Measurements from ENCODE around the gene PERM1. TPM values are rescaled to one million over a fixed set of nuclear protein-coding genes. Genes with fewer than 3 reads are reported as not detected.
"Not testable (repeated sequence)": the region's sequence is repeated elsewhere in the genome, so short reads cannot be mapped to it uniquely, and the experiment has no call there.

Gene PERM1, protein sequence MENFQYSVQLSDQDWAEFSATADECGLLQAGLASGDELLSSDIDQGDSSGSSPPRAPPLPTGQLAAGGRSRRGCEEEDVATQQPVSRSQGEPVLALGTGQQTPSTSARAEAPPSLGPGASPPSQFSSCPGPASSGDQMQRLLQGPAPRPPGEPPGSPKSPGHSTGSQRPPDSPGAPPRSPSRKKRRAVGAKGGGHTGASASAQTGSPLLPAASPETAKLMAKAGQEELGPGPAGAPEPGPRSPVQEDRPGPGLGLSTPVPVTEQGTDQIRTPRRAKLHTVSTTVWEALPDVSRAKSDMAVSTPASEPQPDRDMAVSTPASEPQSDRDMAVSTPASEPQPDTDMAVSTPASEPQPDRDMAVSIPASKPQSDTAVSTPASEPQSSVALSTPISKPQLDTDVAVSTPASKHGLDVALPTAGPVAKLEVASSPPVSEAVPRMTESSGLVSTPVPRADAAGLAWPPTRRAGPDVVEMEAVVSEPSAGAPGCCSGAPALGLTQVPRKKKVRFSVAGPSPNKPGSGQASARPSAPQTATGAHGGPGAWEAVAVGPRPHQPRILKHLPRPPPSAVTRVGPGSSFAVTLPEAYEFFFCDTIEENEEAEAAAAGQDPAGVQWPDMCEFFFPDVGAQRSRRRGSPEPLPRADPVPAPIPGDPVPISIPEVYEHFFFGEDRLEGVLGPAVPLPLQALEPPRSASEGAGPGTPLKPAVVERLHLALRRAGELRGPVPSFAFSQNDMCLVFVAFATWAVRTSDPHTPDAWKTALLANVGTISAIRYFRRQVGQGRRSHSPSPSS
- under 1 TPM in 1 of 2 donors, not detected in 1; under 0.01 TPM for total RNA-seq
- polyA plus RNA-seq: under 1 TPM in 1 of 2 donors, not detected in 1; 0.06 TPM

DNA sequence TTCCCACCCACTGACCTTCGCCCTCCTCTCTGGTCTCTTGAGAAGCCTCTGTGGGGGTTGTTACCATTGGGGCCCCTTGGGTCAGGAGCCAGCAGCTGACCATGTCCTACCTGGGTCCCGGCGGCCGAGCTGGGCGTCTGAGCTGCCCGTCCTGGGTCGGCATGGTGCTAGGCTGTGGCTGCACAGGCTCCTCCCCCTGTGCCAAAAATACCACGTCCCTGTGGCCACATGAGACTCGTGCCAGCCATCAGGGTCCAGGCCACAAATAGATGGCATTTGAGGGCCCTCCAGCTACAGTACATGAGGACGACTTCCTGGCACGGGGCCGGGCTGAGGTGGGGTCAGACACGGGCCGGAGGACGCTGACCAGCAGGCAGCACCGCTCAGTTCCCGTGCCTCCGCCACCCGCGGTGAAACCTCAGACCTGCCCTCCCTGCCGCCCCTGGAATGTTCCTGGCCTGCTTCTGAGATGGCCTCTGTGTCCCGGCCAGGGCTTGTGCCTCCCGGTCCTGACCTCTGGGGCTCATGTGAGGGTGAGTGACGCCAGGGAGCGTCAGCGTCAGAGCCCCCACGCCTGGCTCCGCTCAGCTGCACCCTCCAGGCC lies at the start of gene PERM1:
TSS of gene PERM1 (minus strand) at position 139 of the 604 bp plus-strand sequence. CDS start 1,064 bp downstream, outside the sequence.
- Histone ChIP-seq H3K36me3 (ENCODE audit: control insufficient read depth in 4 of 4, insufficient read depth in 3 of 4, low read depth in 1 of 4, low read length in 3 of 4) (no peaks in the 10 kb centered on the region), H3K27me3 (ENCODE audit: control insufficient read depth in 4 of 4, insufficient read depth in 4 of 4, low read length in 3 of 4) (peaks cover 0 to 6% (median 2%) of the 10 kb centered on the region in 4 donors), H3K9ac (ENCODE audit: low read depth in 1 of 2, low read length in 2 of 2) (no peak within 1 kb of the TSS), H3K4me1 (ENCODE audit: control insufficient read depth in 4 of 4, insufficient read depth in 4 of 4, low read length in 3 of 4) (peaks cover 0 to 2% (median 0%) of the 10 kb centered on the region in 4 donors), H3K27ac (ENCODE audit: low read depth in 1 of 2, low read length in 2 of 2) (no peak within 1 kb of the TSS), H3K4me3 (ENCODE audit: low read depth in 1 of 3, low read length in 3 of 3) (no peak within 1 kb of the TSS), H3K9me3 (ENCODE audit: control insufficient read depth in 4 of 4, low read length in 3 of 4) (no peaks in the 10 kb centered on the region)
- no peak for DNase-seq (ENCODE audit: low spot score)
- TF ChIP-seq, protein P1, sequence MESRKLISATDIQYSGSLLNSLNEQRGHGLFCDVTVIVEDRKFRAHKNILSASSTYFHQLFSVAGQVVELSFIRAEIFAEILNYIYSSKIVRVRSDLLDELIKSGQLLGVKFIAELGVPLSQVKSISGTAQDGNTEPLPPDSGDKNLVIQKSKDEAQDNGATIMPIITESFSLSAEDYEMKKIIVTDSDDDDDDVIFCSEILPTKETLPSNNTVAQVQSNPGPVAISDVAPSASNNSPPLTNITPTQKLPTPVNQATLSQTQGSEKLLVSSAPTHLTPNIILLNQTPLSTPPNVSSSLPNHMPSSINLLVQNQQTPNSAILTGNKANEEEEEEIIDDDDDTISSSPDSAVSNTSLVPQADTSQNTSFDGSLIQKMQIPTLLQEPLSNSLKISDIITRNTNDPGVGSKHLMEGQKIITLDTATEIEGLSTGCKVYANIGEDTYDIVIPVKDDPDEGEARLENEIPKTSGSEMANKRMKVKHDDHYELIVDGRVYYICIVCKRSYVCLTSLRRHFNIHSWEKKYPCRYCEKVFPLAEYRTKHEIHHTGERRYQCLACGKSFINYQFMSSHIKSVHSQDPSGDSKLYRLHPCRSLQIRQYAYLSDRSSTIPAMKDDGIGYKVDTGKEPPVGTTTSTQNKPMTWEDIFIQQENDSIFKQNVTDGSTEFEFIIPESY (IDR thresholded peaks at IDR 0.05): no peak
- no peak for TF ChIP-seq JUND (IDR thresholded peaks at IDR 0.05)
- no peak for TF ChIP-seq HNF4A (conservative IDR thresholded peaks at IDR 0.05)
- TF ChIP-seq GABPA (IDR thresholded peaks at IDR 0.05 in 1 of 2, conservative IDR thresholded peaks at IDR 0.05 in 1 of 2): no peak
- TF ChIP-seq FOXA1 (IDR thresholded peaks at IDR 0.05): no peak
- TF ChIP-seq RXRA (IDR thresholded peaks at IDR 0.05): no peak
- TF ChIP-seq RAD21 (IDR thresholded peaks at IDR 0.05): no peak
- TF ChIP-seq, protein P2, sequence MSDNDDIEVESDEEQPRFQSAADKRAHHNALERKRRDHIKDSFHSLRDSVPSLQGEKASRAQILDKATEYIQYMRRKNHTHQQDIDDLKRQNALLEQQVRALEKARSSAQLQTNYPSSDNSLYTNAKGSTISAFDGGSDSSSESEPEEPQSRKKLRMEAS (IDR thresholded peaks at IDR 0.05): no peak
- no peak for TF ChIP-seq HNF4G (IDR thresholded peaks at IDR 0.05)
- TF ChIP-seq, protein P3, sequence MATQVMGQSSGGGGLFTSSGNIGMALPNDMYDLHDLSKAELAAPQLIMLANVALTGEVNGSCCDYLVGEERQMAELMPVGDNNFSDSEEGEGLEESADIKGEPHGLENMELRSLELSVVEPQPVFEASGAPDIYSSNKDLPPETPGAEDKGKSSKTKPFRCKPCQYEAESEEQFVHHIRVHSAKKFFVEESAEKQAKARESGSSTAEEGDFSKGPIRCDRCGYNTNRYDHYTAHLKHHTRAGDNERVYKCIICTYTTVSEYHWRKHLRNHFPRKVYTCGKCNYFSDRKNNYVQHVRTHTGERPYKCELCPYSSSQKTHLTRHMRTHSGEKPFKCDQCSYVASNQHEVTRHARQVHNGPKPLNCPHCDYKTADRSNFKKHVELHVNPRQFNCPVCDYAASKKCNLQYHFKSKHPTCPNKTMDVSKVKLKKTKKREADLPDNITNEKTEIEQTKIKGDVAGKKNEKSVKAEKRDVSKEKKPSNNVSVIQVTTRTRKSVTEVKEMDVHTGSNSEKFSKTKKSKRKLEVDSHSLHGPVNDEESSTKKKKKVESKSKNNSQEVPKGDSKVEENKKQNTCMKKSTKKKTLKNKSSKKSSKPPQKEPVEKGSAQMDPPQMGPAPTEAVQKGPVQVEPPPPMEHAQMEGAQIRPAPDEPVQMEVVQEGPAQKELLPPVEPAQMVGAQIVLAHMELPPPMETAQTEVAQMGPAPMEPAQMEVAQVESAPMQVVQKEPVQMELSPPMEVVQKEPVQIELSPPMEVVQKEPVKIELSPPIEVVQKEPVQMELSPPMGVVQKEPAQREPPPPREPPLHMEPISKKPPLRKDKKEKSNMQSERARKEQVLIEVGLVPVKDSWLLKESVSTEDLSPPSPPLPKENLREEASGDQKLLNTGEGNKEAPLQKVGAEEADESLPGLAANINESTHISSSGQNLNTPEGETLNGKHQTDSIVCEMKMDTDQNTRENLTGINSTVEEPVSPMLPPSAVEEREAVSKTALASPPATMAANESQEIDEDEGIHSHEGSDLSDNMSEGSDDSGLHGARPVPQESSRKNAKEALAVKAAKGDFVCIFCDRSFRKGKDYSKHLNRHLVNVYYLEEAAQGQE (IDR thresholded peaks at IDR 0.05): no peak
- no peak for TF ChIP-seq NR2F2 (IDR thresholded peaks at IDR 0.05)
- TF ChIP-seq TAF1 (conservative IDR thresholded peaks at IDR 0.05): no peak
- TF ChIP-seq, protein P4, sequence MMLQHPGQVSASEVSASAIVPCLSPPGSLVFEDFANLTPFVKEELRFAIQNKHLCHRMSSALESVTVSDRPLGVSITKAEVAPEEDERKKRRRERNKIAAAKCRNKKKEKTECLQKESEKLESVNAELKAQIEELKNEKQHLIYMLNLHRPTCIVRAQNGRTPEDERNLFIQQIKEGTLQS (IDR thresholded peaks at IDR 0.05): no peak
- no peak for TF ChIP-seq YY1 (IDR thresholded peaks at IDR 0.05)
- TF ChIP-seq, protein P5, sequence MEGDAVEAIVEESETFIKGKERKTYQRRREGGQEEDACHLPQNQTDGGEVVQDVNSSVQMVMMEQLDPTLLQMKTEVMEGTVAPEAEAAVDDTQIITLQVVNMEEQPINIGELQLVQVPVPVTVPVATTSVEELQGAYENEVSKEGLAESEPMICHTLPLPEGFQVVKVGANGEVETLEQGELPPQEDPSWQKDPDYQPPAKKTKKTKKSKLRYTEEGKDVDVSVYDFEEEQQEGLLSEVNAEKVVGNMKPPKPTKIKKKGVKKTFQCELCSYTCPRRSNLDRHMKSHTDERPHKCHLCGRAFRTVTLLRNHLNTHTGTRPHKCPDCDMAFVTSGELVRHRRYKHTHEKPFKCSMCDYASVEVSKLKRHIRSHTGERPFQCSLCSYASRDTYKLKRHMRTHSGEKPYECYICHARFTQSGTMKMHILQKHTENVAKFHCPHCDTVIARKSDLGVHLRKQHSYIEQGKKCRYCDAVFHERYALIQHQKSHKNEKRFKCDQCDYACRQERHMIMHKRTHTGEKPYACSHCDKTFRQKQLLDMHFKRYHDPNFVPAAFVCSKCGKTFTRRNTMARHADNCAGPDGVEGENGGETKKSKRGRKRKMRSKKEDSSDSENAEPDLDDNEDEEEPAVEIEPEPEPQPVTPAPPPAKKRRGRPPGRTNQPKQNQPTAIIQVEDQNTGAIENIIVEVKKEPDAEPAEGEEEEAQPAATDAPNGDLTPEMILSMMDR (IDR thresholded peaks at IDR 0.05; ENCODE audit: low read depth, low read length, missing input control): no peak
- 51% methylated on average over 28 of the region's 28 CpGs for WGBS

DNA sequence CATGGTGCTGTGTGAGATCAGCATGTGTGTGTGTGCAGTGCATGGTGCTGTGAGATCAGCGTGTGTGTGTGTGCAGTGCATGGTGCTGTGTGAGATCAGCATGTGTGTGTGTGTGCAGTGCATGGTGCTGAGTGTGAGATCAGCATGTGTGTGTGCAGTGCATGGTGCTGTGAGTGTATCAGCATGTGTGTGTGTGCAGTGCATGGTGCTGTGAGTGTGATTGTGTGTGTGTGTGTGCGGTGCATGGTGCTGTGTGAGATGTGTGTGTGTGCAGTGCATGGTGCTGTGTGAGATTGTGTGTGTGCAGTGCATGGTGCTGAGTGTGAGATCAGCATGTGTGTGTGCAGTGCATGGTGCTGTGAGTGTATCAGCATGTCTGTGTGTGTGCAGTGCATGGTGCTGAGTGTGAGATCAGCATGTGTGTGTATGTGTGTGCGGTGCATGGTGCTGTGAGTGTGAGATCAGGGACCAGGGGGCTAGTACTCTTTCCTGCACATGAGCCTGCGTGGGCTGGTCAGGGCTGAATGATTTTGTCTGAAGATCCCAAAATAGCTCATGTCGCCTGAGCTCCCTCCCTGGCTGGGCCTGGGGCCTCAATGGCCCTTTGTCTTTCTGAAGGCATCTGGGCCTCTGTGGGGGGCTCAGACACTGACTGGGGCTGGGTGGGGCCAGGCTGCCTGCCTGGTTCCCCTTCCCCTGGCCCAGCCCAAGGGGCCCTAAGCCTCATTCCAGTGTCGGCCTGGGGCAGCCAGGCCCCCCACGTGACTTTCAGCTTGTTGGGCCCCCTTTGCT lies 49.2 kb upstream of the PERM1 start:
- H3K27me3 ChIP-seq (ENCODE audit: control insufficient read depth in 4 of 4, insufficient read depth in 4 of 4, low read length in 3 of 4); H3K9me3 ChIP-seq (ENCODE audit: control insufficient read depth in 4 of 4, low read length in 3 of 4); H3K4me3 ChIP-seq (ENCODE audit: low read depth in 1 of 3, low read length in 3 of 3); H3K9ac ChIP-seq (ENCODE audit: low read depth in 1 of 2, low read length in 2 of 2); H3K27ac ChIP-seq (ENCODE audit: low read depth in 1 of 2, low read length in 2 of 2); H3K36me3 ChIP-seq (ENCODE audit: control insufficient read depth in 4 of 4, insufficient read depth in 3 of 4, low read depth in 1 of 4, low read length in 3 of 4); DNase-seq (ENCODE audit: low spot score): not testable (repeated sequence)
- 91% methylated on average over 7 of the region's 7 CpGs for WGBS
- peaks cover 4 to 14% (median 11%) of the 10 kb centered on the region in 4 donors for H3K4me1 ChIP-seq (ENCODE audit: control insufficient read depth in 4 of 4, insufficient read depth in 4 of 4, low read length in 3 of 4)

Measured in liver (tissue), 9 donors.